ENCODE results near the gene NUDC. TPM values are rescaled to one million over a fixed set of nuclear protein-coding genes. Genes with fewer than 3 reads are reported as not detected.

The NUDC gene
- total and polyA plus RNA-seq, 2 of the 13 experiments (the other 11 are each of a cell fraction or from before 2014, with no cell fraction given): 34.7 to 104 TPM

DNA sequence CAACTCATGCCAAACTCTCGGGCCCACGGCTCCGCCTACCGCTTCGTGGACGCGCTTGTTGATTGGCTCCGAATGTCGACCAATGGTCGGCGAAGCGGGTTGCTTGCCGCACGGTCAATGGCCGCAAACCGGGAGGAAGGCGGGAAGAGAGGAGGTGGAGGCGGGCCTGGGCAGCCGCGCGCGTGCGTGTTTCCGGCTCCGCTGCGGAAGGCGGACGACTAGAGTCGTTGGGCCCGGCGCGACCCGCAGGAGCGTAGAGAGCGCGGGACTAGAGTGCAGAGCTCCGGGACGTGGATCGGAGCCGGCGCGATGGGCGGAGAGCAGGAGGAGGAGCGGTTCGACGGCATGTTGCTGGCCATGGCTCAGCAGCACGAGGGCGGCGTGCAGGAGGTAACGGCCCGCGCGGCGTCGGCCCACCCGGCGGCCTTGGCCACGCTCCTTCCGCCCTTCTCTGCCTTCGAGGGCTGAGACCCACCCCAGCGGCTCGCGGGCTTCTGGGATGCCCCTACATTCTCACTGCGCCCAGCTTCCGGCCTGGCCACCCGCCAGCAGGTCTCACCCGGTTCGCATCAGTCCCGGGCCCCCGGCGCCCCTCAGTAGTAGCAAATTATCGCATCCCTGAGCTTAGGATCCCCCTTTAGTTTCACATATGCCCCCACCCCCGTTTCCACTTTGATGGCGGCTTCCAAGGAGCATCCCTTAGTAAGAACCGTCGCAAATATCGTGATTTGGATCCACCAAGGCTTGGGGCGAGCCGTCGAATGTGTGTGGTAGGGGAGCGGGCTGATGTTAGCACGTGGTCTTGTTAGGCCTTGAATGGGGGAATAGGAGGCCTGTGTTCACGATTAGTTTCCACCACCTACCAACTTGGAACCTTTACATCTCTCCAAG is at the start of gene NUDC (continued):
- TF ChIP-seq KDM6A (CRISPR knock-in tag; IDR thresholded peaks at IDR 0.05; ENCODE audit: low read depth) (no peak), IRX3 (CRISPR knock-in tag; IDR thresholded peaks at IDR 0.05; ENCODE audit: borderline replicate concordance, low read depth) (peak; percentile 16), ZNF33B (CRISPR knock-in tag; IDR thresholded peaks at IDR 0.05) (peak; percentile 15; the same call in 1 of the 2 replicates), ZNF446 (CRISPR knock-in tag; IDR thresholded peaks at IDR 0.05) (peak; percentile 96; the same call in 1 of the 2 replicates), MXD4 (CRISPR knock-in tag; IDR thresholded peaks at IDR 0.05) (peak; percentile 74; the same call in 1 of the 2 replicates), RFXANK (CRISPR knock-in tag; IDR thresholded peaks at IDR 0.05) (no peak), ZNF251 (CRISPR knock-in tag; IDR thresholded peaks at IDR 0.05) (0 out of 2 replicates have a peak, but pooled peaks have one; percentile 86), TARDBP (CRISPR knock-in tag; IDR thresholded peaks at IDR 0.05) (0 out of 2 replicates have a peak, but pooled peaks have one; percentile 38), FOXO1 (CRISPR knock-in tag; IDR thresholded peaks at IDR 0.05) (peak; percentile 50; the same call in 1 of the 2 replicates), ZNF83 (CRISPR knock-in tag; IDR thresholded peaks at IDR 0.05; ENCODE audit: borderline replicate concordance) (no peak), SRSF9 (IDR thresholded peaks at IDR 0.05; ENCODE audit: borderline replicate concordance, insufficient read depth, low read depth, low read length, poor library complexity, severe bottlenecking) (no peak), SP1 (IDR thresholded peaks at IDR 0.05) (no peak), SP1 (CRISPR knock-in tag; IDR thresholded peaks at IDR 0.05) (0 out of 2 replicates have a peak, but pooled peaks have one; percentile 56)
- TF ChIP-seq, protein P1, sequence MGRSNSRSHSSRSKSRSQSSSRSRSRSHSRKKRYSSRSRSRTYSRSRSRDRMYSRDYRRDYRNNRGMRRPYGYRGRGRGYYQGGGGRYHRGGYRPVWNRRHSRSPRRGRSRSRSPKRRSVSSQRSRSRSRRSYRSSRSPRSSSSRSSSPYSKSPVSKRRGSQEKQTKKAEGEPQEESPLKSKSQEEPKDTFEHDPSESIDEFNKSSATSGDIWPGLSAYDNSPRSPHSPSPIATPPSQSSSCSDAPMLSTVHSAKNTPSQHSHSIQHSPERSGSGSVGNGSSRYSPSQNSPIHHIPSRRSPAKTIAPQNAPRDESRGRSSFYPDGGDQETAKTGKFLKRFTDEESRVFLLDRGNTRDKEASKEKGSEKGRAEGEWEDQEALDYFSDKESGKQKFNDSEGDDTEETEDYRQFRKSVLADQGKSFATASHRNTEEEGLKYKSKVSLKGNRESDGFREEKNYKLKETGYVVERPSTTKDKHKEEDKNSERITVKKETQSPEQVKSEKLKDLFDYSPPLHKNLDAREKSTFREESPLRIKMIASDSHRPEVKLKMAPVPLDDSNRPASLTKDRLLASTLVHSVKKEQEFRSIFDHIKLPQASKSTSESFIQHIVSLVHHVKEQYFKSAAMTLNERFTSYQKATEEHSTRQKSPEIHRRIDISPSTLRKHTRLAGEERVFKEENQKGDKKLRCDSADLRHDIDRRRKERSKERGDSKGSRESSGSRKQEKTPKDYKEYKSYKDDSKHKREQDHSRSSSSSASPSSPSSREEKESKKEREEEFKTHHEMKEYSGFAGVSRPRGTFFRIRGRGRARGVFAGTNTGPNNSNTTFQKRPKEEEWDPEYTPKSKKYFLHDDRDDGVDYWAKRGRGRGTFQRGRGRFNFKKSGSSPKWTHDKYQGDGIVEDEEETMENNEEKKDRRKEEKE (IDR thresholded peaks at IDR 0.05): no peak
- TF ChIP-seq, protein P2, sequence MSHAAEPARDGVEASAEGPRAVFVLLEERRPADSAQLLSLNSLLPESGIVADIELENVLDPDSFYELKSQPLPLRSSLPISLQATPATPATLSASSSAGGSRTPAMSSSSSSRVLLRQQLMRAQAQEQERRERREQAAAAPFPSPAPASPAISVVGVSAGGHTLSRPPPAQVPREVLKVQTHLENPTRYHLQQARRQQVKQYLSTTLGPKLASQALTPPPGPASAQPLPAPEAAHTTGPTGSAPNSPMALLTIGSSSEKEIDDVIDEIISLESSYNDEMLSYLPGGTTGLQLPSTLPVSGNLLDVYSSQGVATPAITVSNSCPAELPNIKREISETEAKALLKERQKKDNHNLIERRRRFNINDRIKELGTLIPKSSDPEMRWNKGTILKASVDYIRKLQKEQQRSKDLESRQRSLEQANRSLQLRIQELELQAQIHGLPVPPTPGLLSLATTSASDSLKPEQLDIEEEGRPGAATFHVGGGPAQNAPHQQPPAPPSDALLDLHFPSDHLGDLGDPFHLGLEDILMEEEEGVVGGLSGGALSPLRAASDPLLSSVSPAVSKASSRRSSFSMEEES (CRISPR knock-in tag; IDR thresholded peaks at IDR 0.05): peak; percentile 13; the same call in 1 of the 2 replicates
- TF ChIP-seq, protein P3, sequence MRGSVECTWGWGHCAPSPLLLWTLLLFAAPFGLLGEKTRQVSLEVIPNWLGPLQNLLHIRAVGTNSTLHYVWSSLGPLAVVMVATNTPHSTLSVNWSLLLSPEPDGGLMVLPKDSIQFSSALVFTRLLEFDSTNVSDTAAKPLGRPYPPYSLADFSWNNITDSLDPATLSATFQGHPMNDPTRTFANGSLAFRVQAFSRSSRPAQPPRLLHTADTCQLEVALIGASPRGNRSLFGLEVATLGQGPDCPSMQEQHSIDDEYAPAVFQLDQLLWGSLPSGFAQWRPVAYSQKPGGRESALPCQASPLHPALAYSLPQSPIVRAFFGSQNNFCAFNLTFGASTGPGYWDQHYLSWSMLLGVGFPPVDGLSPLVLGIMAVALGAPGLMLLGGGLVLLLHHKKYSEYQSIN (CRISPR knock-in tag; IDR thresholded peaks at IDR 0.05; ENCODE audit: borderline replicate concordance): no peak
- TF ChIP-seq, protein P4, sequence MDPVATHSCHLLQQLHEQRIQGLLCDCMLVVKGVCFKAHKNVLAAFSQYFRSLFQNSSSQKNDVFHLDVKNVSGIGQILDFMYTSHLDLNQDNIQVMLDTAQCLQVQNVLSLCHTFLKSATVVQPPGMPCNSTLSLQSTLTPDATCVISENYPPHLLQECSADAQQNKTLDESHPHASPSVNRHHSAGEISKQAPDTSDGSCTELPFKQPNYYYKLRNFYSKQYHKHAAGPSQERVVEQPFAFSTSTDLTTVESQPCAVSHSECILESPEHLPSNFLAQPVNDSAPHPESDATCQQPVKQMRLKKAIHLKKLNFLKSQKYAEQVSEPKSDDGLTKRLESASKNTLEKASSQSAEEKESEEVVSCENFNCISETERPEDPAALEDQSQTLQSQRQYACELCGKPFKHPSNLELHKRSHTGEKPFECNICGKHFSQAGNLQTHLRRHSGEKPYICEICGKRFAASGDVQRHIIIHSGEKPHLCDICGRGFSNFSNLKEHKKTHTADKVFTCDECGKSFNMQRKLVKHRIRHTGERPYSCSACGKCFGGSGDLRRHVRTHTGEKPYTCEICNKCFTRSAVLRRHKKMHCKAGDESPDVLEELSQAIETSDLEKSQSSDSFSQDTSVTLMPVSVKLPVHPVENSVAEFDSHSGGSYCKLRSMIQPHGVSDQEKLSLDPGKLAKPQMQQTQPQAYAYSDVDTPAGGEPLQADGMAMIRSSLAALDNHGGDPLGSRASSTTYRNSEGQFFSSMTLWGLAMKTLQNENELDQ (CRISPR knock-in tag; IDR thresholded peaks at IDR 0.05; ENCODE audit: borderline replicate concordance): no peak

All from HepG2 (cell line).